Parathyroid adenoma (tissue), 2 donors: ENCODE results near the gene KCP.
A peak's percentile ranks its signal among the peaks of the same experiment; 100 is the strongest.

Experiments
- H2AFZ ChIP-seq: fragments of 300-600 bp; sonication (generic); one replicate; pipeline ENCODE4 v1.7.0; 2017; ENCODE audit warnings: antibody characterized with exemption, mild to moderate bottlenecking
- H3K27ac ChIP-seq: fragments of 300-600 bp; sonication (generic); one replicate; pipeline ENCODE4 v1.7.0; 2017
- H3K27me3 ChIP-seq: fragments of 300-600 bp; sonication (generic); one replicate; pipeline ENCODE4 v1.7.0; 2017; ENCODE audit warnings: low read length; ENCODE audit not compliant: control insufficient read depth, insufficient read depth
- H3K36me3 ChIP-seq: fragments of 300-600 bp; sonication (generic); one replicate; pipeline ENCODE4 v1.7.0; 2017; ENCODE audit warnings: low read length; ENCODE audit not compliant: control insufficient read depth, insufficient read depth
- H3K4me1 ChIP-seq: fragments of 300-600 bp; sonication (generic); one replicate; pipeline ENCODE4 v1.7.0; 2017; ENCODE audit warnings: control low read depth
- H3K4me2 ChIP-seq: fragments of 300-600 bp; sonication (generic); one replicate; pipeline ENCODE4 v1.7.0; 2017; ENCODE audit warnings: low read length
- H3K4me3 ChIP-seq: fragments of 300-600 bp; sonication (generic); one replicate; pipeline ENCODE4 v1.7.0; 2017; ENCODE audit warnings: low read depth, low read length
- H3K79me2 ChIP-seq: fragments of 300-600 bp; sonication (generic); one replicate; pipeline ENCODE4 v1.7.0; 2017; ENCODE audit warnings: control low read depth
- H3K9ac ChIP-seq: fragments of 300-600 bp; sonication (generic); one replicate; pipeline ENCODE4 v1.7.0; 2017; ENCODE audit warnings: mild to moderate bottlenecking
- H3K9me3 ChIP-seq: fragments of 300-600 bp; sonication (generic); one replicate; pipeline ENCODE4 v1.7.0; 2017; ENCODE audit warnings: low read length; ENCODE audit not compliant: control insufficient read depth
- TF ChIP-seq, protein P1 (sequence below): fragments of 300-600 bp; sonication (generic); IDR thresholded peaks from one replicate; pipeline ENCODE4 v1.7.0; 2017; ENCODE audit warnings: antibody characterized with exemption, mild to moderate bottlenecking
- donor health status: primary hyperparathyroidism.

Gene KCP

DNA sequence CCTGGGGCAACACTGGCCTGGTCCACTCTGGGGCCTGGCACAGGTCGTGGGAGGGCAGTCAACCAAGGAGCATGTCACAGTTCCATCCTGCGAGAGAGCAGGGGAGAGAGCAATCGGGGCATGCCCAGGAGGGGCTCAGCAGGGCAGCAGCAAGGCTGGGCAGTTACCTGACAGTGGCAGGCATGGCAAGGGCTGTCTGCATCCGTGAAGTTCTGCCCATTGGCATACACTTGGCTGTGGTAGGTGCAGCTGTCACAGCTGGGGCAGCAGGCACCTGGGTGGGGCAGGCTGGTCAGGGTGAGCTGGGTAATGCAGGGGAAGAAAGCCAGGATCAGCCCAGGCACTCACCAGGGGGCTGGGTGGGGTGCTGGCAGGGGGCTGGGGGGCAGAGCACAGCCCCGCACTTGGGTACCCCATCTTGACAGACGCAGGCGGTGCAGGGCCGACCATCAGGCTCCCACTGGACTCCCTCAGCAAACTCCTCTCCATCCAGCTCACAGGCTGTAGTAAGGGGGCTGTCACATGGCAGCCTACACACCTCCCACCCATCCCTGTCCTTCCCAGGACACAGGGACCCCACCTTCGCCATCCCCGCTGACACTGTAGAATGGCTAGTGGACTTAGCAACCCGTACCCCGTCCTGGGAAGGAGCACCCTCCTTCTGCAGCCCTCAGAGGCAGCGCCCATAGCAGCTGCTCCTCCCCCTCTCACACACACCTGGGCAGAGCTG is 17.8 kb downstream of the KCP start:
- H3K79me2 ChIP-seq: no peaks in the 10 kb centered on the region
- H3K27me3 ChIP-seq: no peaks in the 10 kb centered on the region
- H3K36me3 ChIP-seq: no peaks in the 10 kb centered on the region
- TF ChIP-seq, protein P1, sequence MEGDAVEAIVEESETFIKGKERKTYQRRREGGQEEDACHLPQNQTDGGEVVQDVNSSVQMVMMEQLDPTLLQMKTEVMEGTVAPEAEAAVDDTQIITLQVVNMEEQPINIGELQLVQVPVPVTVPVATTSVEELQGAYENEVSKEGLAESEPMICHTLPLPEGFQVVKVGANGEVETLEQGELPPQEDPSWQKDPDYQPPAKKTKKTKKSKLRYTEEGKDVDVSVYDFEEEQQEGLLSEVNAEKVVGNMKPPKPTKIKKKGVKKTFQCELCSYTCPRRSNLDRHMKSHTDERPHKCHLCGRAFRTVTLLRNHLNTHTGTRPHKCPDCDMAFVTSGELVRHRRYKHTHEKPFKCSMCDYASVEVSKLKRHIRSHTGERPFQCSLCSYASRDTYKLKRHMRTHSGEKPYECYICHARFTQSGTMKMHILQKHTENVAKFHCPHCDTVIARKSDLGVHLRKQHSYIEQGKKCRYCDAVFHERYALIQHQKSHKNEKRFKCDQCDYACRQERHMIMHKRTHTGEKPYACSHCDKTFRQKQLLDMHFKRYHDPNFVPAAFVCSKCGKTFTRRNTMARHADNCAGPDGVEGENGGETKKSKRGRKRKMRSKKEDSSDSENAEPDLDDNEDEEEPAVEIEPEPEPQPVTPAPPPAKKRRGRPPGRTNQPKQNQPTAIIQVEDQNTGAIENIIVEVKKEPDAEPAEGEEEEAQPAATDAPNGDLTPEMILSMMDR: no peak
- H3K4me3 ChIP-seq: no peak overlapping the region
- no peak overlapping the region for H2AFZ ChIP-seq
- H3K4me1 ChIP-seq: no peaks in the 10 kb centered on the region
- H3K27ac ChIP-seq: no peak overlapping the region
- no peak overlapping the region for H3K4me2 ChIP-seq
- H3K9me3 ChIP-seq: no peaks in the 10 kb centered on the region
- no peak overlapping the region for H3K9ac ChIP-seq

DNA sequence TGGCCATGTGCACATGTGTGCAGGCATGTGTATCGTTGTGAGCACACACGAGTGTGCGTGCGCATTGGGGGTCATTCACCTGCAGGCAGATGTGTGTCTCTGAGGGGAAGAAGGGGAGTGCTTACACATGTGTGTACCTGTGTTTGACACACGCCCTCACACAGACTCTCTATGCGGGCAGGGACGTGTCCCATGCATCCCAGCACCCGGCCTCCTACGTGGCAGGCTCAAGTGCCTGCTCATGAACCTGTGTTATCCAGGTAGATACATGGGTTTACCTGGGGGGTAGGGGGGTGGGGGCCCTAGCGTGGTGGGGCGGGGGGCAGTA is 18.6 kb downstream of the KCP start:
- H3K79me2 ChIP-seq: no peaks in the 10 kb centered on the region
- no peak overlapping the region for H3K27ac ChIP-seq
- H3K4me3 ChIP-seq: no peak overlapping the region
- H3K4me2 ChIP-seq: no peak overlapping the region
- H3K9me3 ChIP-seq: no peaks in the 10 kb centered on the region
- no peaks in the 10 kb centered on the region for H3K36me3 ChIP-seq
- TF ChIP-seq, protein P1: no peak
- H3K27me3 ChIP-seq: no peaks in the 10 kb centered on the region
- no peak overlapping the region for H3K9ac ChIP-seq
- no peak overlapping the region for H2AFZ ChIP-seq
- no peaks in the 10 kb centered on the region for H3K4me1 ChIP-seq

GRCh38 chr7:128891110-128891941 is 19.2 kb downstream of the KCP start:
- TF ChIP-seq, protein P1: no peak
- no peaks in the 10 kb centered on the region for H3K9me3 ChIP-seq
- H3K4me3 ChIP-seq: no peak overlapping the region
- no peak overlapping the region for H3K27ac ChIP-seq
- no peaks in the 10 kb centered on the region for H3K79me2 ChIP-seq
- no peak overlapping the region for H3K4me2 ChIP-seq
- no peaks in the 10 kb centered on the region for H3K36me3 ChIP-seq
- H2AFZ ChIP-seq: peak overlapping the region; percentile 70
- no peak overlapping the region for H3K9ac ChIP-seq
- H3K4me1 ChIP-seq: no peaks in the 10 kb centered on the region
- H3K27me3 ChIP-seq: no peaks in the 10 kb centered on the region

DNA sequence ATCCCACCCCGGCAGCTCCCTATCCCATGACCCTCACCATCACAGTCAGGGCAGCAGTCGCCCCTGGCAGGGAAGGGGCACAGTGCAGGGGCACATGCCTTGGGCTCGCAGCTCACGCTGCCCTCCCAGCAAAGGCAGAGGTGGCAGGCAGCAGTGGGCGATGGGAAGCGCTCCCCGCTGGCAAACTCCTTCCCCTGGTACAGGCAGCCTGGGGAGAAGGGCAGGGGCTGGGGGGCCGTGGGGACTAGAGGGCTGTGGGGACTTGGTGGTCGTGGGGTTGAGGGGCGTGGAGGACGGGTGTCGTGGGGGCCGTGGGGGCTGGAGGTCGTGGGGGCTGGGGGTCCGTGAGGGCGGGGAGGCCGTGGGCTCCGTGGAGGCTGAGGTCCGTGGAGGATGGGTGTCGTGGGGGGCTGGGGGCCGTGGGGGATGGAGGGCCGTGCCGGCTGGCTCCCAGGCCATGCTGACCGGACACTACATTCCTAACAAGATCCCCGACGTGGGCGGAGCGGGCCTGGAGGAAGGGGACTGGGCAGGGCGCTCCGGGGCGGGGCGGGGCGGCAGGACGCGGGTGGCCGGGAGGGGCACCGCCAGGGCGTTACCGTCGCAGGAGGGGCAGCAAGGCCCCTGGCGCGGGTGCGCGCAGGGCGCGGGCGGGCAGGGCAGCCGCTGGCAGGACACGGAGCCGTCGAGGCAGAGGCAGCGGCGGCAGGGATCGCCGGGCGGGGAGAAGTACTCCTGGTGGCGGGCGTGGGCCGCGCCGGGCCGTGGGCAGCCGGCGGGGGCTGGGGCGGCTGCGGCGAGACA is 20.0 kb downstream of the KCP start:
- Histone ChIP-seq H3K27me3 (no peaks in the 10 kb centered on the region), H3K4me1 (no peaks in the 10 kb centered on the region), H3K36me3 (no peaks in the 10 kb centered on the region), H3K27ac (no peak overlapping the region), H3K4me2 (no peak overlapping the region), H3K4me3 (no peak overlapping the region), H3K9me3 (no peaks in the 10 kb centered on the region), H3K9ac (no peak overlapping the region), H3K79me2 (no peaks in the 10 kb centered on the region), H2AFZ (peak overlapping the region; percentile 70)
- TF ChIP-seq, protein P1: no peak
